Esophagus muscularis mucosa (tissue), 4 donors: ENCODE results near the gene RBM45. TPM values are rescaled to one million over a fixed set of nuclear protein-coding genes. Genes with fewer than 3 reads are reported as not detected.

Experiments
- DNase-seq: peaks from one replicate; pipeline ENCODE4 v3.0.0-alpha.2; 2017; ENCODE audit errors: extremely low spot score
- H3K27ac ChIP-seq, 4 donors: fragments of 200-600 bp; sonication (generic); replicated peaks in 1 of 4; 1 replicate in 3 of 4; 2 replicates in 1 of 4; pipeline ENCODE4 v1.5.1; 2016 to 2019; ENCODE audit warnings: mild to moderate bottlenecking in 1 of 4
- H3K27me3 ChIP-seq, 4 donors: fragments of 200-600 bp; sonication (generic); one replicate each; pipeline versions ENCODE4 v1.5.1 to v1.6.0; 2016 to 2019
- H3K36me3 ChIP-seq, 4 donors: fragments of 200-600 bp; sonication (generic); one replicate each; pipeline ENCODE4 v1.5.1; 2016 to 2019
- H3K4me1 ChIP-seq, 4 donors: fragments of 200-600 bp; sonication (generic); one replicate each; pipeline ENCODE4 v1.5.1; 2016 to 2019
- H3K4me3 ChIP-seq, 4 donors: fragments of 200-600 bp; sonication (generic); 1 replicate in 2 of 4; 2 replicates in 2 of 4; pipeline ENCODE4 v1.5.1; 2016 to 2019; ENCODE audit warnings: mild to moderate bottlenecking in 4 of 4, moderate library complexity in 1 of 4
- H3K9me3 ChIP-seq, 4 donors: fragments of 200-600 bp; sonication (generic); 1 replicate in 3 of 4; 2 replicates in 1 of 4; pipeline ENCODE4 v1.5.1; 2016 to 2019
- EP300 ChIP-seq: sonication (generic); formaldehyde crosslinking; IDR thresholded peaks from one replicate; pipeline ENCODE4 v1.6.1; 2017; ENCODE audit warnings: antibody characterized with exemption
- POLR2A ChIP-seq: fragments of 450-650 bp; IDR thresholded peaks from one replicate; pipeline ENCODE4 v1.6.1; 2017; ENCODE audit warnings: antibody characterized with exemption, moderate library complexity, mild to moderate bottlenecking, low read depth
- POLR2AphosphoS5 ChIP-seq, 2 donors: sonication (generic); formaldehyde crosslinking; IDR thresholded peaks; one replicate each; pipeline ENCODE4 v1.6.1; 2017; ENCODE audit warnings: antibody characterized with exemption in 2 of 2
- WGBS: methylation state at CpG from one replicate; pipeline ENCODE4 v1.1.5; 2018; 5-methylcytosine and 5-hydroxymethylcytosine counted together
- intact Hi-C: fragments of 100-400 bp; cut with DNase I; formaldehyde crosslinking; loops from one replicate; pipeline ENCODE4 v1.15.1; 2023
- total RNA-seq, 4 donors: library from RNA; depleted of rRNA; stranded (reverse); fragments of >200 nt; gene quantifications; one replicate each; pipeline versions ENCODE4 v1.1.0 to v1.2.1, GENCODE V29; 2016
- TF ChIP-seq, protein P1 (sequence below), 3 experiments: fragments of 200-600 bp in 2 of 3; fragments of 450-650 bp in 1 of 3; sonication (generic) in 2 of 3; IDR thresholded peaks; one replicate each; pipeline ENCODE4 v1.5.1; 2017 to 2019; ENCODE audit warnings: antibody characterized with exemption in 3 of 3, mild to moderate bottlenecking in 2 of 3, moderate library complexity in 1 of 3

Gene RBM45
- total RNA-seq, 4 donors from 2014 or later, result 5.6 to 13.7 (median 7.4) TPM

DNA sequence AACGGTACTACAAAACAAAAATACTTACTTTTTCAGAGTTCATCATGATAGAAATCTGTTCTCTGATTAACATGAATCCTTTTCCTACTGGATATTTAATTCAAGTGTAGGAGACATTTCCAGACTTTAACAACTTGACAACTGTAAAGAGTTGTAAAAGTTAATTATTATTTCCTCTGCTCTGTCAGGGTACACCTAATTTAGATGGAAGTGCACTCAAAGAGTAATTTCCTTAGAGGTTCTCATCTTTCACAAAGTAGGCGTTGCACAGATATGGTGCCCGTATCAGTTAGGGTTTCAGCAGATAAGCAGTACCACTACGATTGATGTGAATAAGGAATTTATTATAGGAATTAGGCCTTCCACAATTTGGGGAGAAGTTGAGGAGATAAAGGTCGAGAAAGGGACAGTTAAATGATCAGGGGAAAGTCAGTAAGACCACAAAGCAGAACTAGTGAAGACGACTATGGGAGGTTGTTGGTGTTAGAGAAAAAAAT is 23.4 kb upstream of the RBM45 start:
- H3K27ac ChIP-seq, result no peak overlapping the region
- no peak overlapping the region for H3K4me3 ChIP-seq
- H3K9me3 ChIP-seq, result no peaks in the 10 kb centered on the region
- H3K4me1 ChIP-seq, result no peaks in the 10 kb centered on the region
- TF ChIP-seq, protein P1, sequence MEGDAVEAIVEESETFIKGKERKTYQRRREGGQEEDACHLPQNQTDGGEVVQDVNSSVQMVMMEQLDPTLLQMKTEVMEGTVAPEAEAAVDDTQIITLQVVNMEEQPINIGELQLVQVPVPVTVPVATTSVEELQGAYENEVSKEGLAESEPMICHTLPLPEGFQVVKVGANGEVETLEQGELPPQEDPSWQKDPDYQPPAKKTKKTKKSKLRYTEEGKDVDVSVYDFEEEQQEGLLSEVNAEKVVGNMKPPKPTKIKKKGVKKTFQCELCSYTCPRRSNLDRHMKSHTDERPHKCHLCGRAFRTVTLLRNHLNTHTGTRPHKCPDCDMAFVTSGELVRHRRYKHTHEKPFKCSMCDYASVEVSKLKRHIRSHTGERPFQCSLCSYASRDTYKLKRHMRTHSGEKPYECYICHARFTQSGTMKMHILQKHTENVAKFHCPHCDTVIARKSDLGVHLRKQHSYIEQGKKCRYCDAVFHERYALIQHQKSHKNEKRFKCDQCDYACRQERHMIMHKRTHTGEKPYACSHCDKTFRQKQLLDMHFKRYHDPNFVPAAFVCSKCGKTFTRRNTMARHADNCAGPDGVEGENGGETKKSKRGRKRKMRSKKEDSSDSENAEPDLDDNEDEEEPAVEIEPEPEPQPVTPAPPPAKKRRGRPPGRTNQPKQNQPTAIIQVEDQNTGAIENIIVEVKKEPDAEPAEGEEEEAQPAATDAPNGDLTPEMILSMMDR (IDR thresholded peaks at IDR 0.05), result no peak
- TF ChIP-seq EP300 (no peak), POLR2A (no peak), POLR2AphosphoS5 (IDR thresholded peaks at IDR 0.05) (no peak)
- 78% methylated on average over 6 of the region's 6 CpGs for WGBS
- intact Hi-C loops, result no loop called here
- no peaks in the 10 kb centered on the region for H3K27me3 ChIP-seq
- DNase-seq, result no peak
- no peaks in the 10 kb centered on the region for H3K36me3 ChIP-seq

- H3K4me1 ChIP-seq, result no peaks in the 10 kb centered on the region
- DNase-seq, result no peak
- H3K9me3 ChIP-seq, result no peaks in the 10 kb centered on the region
- TF ChIP-seq EP300 (no peak), POLR2AphosphoS5 (IDR thresholded peaks at IDR 0.05) (no peak), POLR2A (no peak)
- TF ChIP-seq, protein P1 (IDR thresholded peaks at IDR 0.05), result no peak
- no peaks in the 10 kb centered on the region for H3K36me3 ChIP-seq
- H3K4me3 ChIP-seq, result no peak overlapping the region
- H3K27me3 ChIP-seq, result no peaks in the 10 kb centered on the region
- H3K27ac ChIP-seq, result no peak overlapping the region
- intact Hi-C loops, result no loop called here
These were observed 18.8 kb upstream of the RBM45 start for GRCh38 chr2:178093471-178093870.

DNA sequence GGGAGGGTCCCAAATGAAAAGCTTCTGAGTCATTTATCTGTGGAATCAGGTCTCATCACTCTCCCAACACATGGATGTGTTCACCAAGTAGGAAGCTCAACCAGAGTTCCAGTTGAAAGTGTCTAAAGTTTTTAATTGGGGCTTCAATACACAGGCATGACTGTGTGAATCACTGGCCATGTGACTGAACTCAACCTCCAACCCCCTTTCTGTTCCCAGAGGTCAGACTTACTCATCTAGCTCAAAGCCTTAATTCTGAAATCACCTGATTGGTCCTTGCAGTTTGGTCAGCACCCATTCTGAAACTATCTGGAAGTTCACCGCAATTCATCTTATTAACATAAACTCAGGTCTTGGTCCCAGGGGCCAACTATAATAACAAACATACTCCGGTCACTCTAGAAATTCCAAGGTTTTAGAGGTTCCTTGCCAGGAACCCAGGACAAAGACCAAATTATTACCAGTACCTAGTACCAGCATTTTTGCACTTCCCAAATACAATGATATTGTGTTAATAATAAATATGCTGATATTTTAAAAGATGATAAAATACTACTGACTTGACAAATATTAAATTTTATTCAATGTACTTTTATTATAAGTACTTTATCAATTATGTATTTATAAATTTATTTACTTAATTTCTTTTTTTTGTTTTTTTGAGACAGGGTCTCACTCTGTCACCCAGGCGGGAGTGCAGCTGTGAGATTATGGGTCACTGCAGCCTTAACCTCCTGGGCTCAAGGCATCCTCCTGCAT is 10.7 kb upstream of the RBM45 start:
- TF ChIP-seq, protein P1 (IDR thresholded peaks at IDR 0.05), result no peak
- TF ChIP-seq POLR2A (no peak), POLR2AphosphoS5 (IDR thresholded peaks at IDR 0.05) (no peak), EP300 (no peak)
- no peak overlapping the region for H3K27ac ChIP-seq
- H3K9me3 ChIP-seq, result no peaks in the 10 kb centered on the region
- DNase-seq, result no peak
- WGBS, result 78% methylated on average over 3 of the region's 3 CpGs
- H3K4me1 ChIP-seq, result no peaks in the 10 kb centered on the region
- no peaks in the 10 kb centered on the region for H3K36me3 ChIP-seq
- H3K4me3 ChIP-seq, result no peak overlapping the region
- intact Hi-C loops, result no loop called here
- H3K27me3 ChIP-seq, result no peaks in the 10 kb centered on the region

DNA sequence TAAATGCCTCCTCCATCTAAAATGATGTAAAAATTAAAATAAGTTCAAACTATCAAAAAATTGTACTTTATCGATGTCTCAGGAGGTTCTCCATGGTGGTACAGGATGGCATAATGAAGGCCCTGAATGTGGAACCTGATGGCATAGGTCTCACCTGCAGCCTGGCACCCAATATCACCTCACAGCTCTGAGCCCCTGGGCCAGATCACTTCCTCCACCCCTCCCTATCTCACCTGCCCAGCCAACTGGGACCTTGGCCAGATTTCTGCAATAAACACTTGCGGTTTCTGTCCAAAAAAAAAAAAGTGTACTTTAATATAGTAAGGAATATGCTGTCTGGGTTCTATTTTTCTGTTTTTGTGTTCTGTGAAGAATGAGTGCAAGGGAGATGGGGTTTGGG is 6.7 kb upstream of the RBM45 start:
- intact Hi-C loops, result no loop called here
- peaks cover 0 to 6% (median 0%) of the 10 kb centered on the region in 4 donors for H3K27me3 ChIP-seq
- H3K9me3 ChIP-seq, result no peaks in the 10 kb centered on the region
- no peaks in the 10 kb centered on the region for H3K36me3 ChIP-seq
- no peaks in the 10 kb centered on the region for H3K4me1 ChIP-seq
- 93% methylated on average over 2 of the region's 2 CpGs for WGBS
- H3K4me3 ChIP-seq, result no peak overlapping the region
- TF ChIP-seq, protein P1 (IDR thresholded peaks at IDR 0.05), result no peak
- no peak for TF ChIP-seq POLR2AphosphoS5 (IDR thresholded peaks at IDR 0.05)
- no peak for TF ChIP-seq EP300
- no peak for TF ChIP-seq POLR2A
- DNase-seq, result no peak
- H3K27ac ChIP-seq, result no peak overlapping the region
